ENCODE measurements around the gene CXCL12.
A peak's percentile ranks its signal among the peaks of the same experiment; 100 is the strongest.

CXCL12 gene

DNA sequence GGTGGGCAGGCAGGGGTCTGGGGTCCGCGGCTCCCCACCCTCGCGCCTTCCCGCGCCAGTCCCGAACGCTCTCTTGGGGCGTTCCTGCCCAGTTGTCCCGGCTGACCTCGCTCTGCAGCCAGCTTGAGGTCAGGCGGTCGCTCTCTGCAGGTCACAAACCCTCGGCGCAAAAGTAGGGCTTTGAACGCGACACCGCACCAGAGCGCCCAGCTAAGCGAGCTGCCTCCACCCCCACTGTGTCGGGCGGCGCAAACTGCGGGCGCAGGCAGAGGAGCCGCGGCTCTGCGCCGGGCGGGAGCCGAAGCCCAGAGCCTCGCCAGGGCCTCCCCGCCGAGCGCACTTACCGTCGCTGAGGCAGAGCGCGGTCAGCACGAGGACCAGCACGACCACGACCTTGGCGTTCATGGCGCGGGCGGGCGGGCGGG is 284 bp downstream of the CXCL12 start:
- H3K36me3 ChIP-seq (ENCODE audit: control insufficient read depth in 1 of 2, insufficient read depth in 2 of 2, low read depth in 1 of 2, low read length in 2 of 2), result peaks cover 0 to 14% of the 10 kb centered on the region in 2 experiments
- peak overlapping the region; percentile 19 for H4K8ac ChIP-seq (ENCODE audit: low read length)
- peak overlapping the region in 1 of 2 experiments; percentile 78 for H3K14ac ChIP-seq (ENCODE audit: low read length in 2 of 2)
- no peak overlapping the region for H2AK5ac ChIP-seq (ENCODE audit: low read length, severe bottlenecking)
- peak overlapping the region; percentile 84 for H4K91ac ChIP-seq (ENCODE audit: low read length)
- peak overlapping the region; percentile 42 for H2BK120ac ChIP-seq (ENCODE audit: low read depth, low read length)
- peaks cover 36% of the 10 kb centered on the region for H3K4me1 ChIP-seq (ENCODE audit: control insufficient read depth, insufficient read depth, low read depth, low read length)
- peak overlapping the region; percentile 30 to 79 for H3K18ac ChIP-seq (ENCODE audit: low read depth in 1 of 2, low read length in 2 of 2)
- peak overlapping the region in 1 of 2 experiments; percentile 41 for H3K4ac ChIP-seq (ENCODE audit: low read depth in 1 of 2, low read length in 2 of 2)
- H3K79me1 ChIP-seq (replicated peaks; ENCODE audit: low read length, poor library complexity, severe bottlenecking), result peaks cover 10% of the 10 kb centered on the region
- peak overlapping the region in 1 of 2 experiments; percentile 25 for H2BK12ac ChIP-seq (ENCODE audit: low read length in 2 of 2)
- peak overlapping the region in 1 of 2 experiments; percentile 57 for H3K23ac ChIP-seq (ENCODE audit: low read length in 2 of 2)
- H3K27me3 ChIP-seq (ENCODE audit: control insufficient read depth in 1 of 2, insufficient read depth in 1 of 2, low read length in 2 of 2), result peaks cover 3 to 11% of the 10 kb centered on the region in 2 experiments
- no peak overlapping the region for H2AFZ ChIP-seq (ENCODE audit: low read depth, low read length)
- no peaks in the 10 kb centered on the region for H3K9me3 ChIP-seq (ENCODE audit: control insufficient read depth, low read length)
- H3K9ac ChIP-seq (ENCODE audit: low read length), result peak overlapping the region; percentile 91
- no peak overlapping the region for H2BK15ac ChIP-seq (ENCODE audit: low read depth, poor library complexity, severe bottlenecking)
- H3K4me3 ChIP-seq (ENCODE audit: insufficient read depth in 1 of 2, low read depth in 1 of 2, low read length in 2 of 2), result peak overlapping the region; percentile 74 to 89
- peak; percentile 42 for DNase-seq
- H3K4me2 ChIP-seq (ENCODE audit: low read length, poor library complexity, severe bottlenecking), result peak overlapping the region; percentile 93
- H2BK5ac ChIP-seq (ENCODE audit: low read depth, low read length, poor library complexity, severe bottlenecking), result no peak overlapping the region
- under 1% methylated on average over 43 of the region's 48 CpGs for WGBS
- H3K27ac ChIP-seq (ENCODE audit: low read length, poor library complexity, severe bottlenecking), result no peak overlapping the region

DNA sequence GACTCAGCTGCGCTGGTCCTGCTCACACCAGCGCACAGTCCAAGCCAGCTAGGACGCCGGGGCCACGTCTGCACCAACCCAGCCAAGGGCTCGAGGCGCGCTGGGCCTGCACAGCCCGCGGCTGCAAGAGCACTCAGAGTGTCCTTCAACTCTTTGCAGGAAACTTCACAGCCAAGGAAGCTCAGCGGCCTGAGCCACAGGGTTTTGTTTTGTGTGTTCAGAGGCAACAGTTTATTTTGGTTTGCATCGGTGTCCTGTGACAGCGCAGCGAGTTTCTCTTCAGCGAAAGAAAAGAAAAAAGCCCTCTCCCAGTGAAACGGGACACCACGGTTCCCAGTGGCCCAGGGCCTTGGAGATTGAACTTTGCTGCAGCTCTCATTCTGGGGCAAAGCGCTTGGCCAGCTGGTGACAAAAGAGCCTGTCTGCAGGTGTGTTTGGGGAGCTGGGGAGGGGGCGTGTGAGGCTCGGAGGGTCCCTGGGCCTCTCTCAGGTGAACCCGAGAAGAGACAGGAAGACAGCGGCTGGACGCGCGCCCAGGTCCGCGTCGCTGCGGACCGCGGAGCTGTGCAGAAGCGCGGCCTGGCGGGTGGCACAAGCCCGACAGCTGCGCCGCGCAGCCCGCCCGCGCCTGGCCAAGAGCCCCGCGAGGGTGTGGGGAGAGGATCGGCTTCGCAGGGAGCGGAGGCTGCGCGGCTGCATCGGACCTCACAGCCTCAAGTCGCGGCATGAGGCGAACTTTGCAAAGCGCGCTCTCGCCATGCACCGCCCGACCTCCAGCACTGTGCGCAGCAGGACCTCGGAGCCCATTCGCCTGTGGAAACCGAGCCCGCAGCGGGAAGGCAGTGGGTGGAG is 922 bp downstream of the CXCL12 start:
- Histone ChIP-seq H2AFZ (ENCODE audit: low read depth, low read length) (no peak overlapping the region), H3K4ac (ENCODE audit: low read depth in 1 of 2, low read length in 2 of 2) (peak overlapping the region; percentile 47 to 78), H3K4me3 (ENCODE audit: insufficient read depth in 1 of 2, low read depth in 1 of 2, low read length in 2 of 2) (peak overlapping the region; percentile 74 to 89), H3K9ac (ENCODE audit: low read length) (peak overlapping the region; percentile 91), H2BK12ac (ENCODE audit: low read length in 2 of 2) (peak overlapping the region in 1 of 2 experiments; percentile 25), H3K18ac (ENCODE audit: low read depth in 1 of 2, low read length in 2 of 2) (peak overlapping the region; percentile 52 to 79), H3K9me3 (ENCODE audit: control insufficient read depth, low read length) (no peaks in the 10 kb centered on the region), H3K23ac (ENCODE audit: low read length in 2 of 2) (peak overlapping the region in 1 of 2 experiments; percentile 57), H4K8ac (ENCODE audit: low read length) (peak overlapping the region; percentile 53), H3K4me1 (ENCODE audit: control insufficient read depth, insufficient read depth, low read depth, low read length) (peaks cover 36% of the 10 kb centered on the region), H3K14ac (ENCODE audit: low read length in 2 of 2) (peak overlapping the region in 1 of 2 experiments; percentile 78), H3K27me3 (ENCODE audit: control insufficient read depth in 1 of 2, insufficient read depth in 1 of 2, low read length in 2 of 2) (peaks cover 3 to 11% of the 10 kb centered on the region in 2 experiments), H2BK15ac (ENCODE audit: low read depth, poor library complexity, severe bottlenecking) (no peak overlapping the region), H2BK120ac (ENCODE audit: low read depth, low read length) (peak overlapping the region; percentile 42), H3K79me1 (replicated peaks; ENCODE audit: low read length, poor library complexity, severe bottlenecking) (peaks cover 11% of the 10 kb centered on the region), H3K27ac (ENCODE audit: low read length, poor library complexity, severe bottlenecking) (no peak overlapping the region), H2BK5ac (ENCODE audit: low read depth, low read length, poor library complexity, severe bottlenecking) (no peak overlapping the region), H3K4me2 (ENCODE audit: low read length, poor library complexity, severe bottlenecking) (peak overlapping the region; percentile 93), H3K36me3 (ENCODE audit: control insufficient read depth in 1 of 2, insufficient read depth in 2 of 2, low read depth in 1 of 2, low read length in 2 of 2) (peaks cover 3 to 20% of the 10 kb centered on the region in 2 experiments), H2AK5ac (ENCODE audit: low read length, severe bottlenecking) (no peak overlapping the region), H4K91ac (ENCODE audit: low read length) (peak overlapping the region; percentile 84)
- peak; percentile 50 for DNase-seq
- WGBS, result under 1% methylated on average over 46 of the region's 63 CpGs

DNA sequence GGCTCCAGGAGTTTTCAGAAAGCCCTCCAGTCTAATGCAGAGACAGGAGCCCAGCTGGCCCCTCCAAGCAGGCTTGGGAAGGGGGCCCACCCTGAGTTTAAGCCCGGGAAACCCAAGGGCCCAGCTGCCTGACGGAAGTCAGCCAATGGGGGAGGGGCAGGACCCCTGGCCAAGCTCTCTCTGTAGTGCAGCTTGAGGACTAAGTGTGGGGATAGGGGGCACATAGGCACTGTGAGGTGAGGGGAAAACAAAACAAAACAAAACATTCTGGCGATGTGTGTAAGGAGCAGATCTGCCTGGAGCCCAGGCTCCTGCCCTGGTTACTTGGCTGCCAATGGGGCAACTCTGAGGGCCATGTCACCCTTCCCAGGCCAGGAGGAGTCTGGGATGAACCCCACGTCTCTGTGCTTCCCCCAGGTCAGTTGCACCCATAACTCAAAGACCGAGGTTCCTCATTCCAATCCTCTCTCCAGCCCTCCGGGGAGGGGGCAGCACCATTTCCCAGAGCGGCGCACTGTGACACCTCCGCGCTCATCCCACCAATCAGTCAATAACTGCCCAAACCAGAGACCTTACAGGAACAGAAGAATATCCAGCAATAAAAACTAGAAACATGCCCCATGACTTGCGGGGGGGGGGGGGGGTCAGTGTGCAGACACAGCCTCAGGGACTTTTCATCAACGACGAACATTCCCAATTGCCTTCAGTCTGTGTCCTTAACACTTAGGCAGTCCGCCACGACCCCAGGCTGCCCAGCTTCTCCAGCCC is 1.7 kb downstream of the CXCL12 start:
- no peaks in the 10 kb centered on the region for H3K9me3 ChIP-seq (ENCODE audit: control insufficient read depth, low read length)
- H3K79me1 ChIP-seq (replicated peaks; ENCODE audit: low read length, poor library complexity, severe bottlenecking), result peaks cover 15% of the 10 kb centered on the region
- peaks cover 11 to 28% of the 10 kb centered on the region in 2 experiments for H3K36me3 ChIP-seq (ENCODE audit: control insufficient read depth in 1 of 2, insufficient read depth in 2 of 2, low read depth in 1 of 2, low read length in 2 of 2)
- H3K23ac ChIP-seq (ENCODE audit: low read length in 2 of 2), result no peak overlapping the region
- peaks cover 36% of the 10 kb centered on the region for H3K4me1 ChIP-seq (ENCODE audit: control insufficient read depth, insufficient read depth, low read depth, low read length)
- H4K91ac ChIP-seq (ENCODE audit: low read length), result peak overlapping the region; percentile 41
- H3K4ac ChIP-seq (ENCODE audit: low read depth in 1 of 2, low read length in 2 of 2), result peak overlapping the region; percentile 19 to 78
- no peak overlapping the region for H3K14ac ChIP-seq (ENCODE audit: low read length in 2 of 2)
- H3K4me2 ChIP-seq (ENCODE audit: low read length, poor library complexity, severe bottlenecking), result peak overlapping the region; percentile 93
- H2BK12ac ChIP-seq (ENCODE audit: low read length in 2 of 2), result peak overlapping the region in 1 of 2 experiments; percentile 17
- no peak overlapping the region for H2BK15ac ChIP-seq (ENCODE audit: low read depth, poor library complexity, severe bottlenecking)
- no peak overlapping the region for H2AFZ ChIP-seq (ENCODE audit: low read depth, low read length)
- DNase-seq, result no peak
- H3K9ac ChIP-seq (ENCODE audit: low read length), result peak overlapping the region; percentile 91
- no peak overlapping the region for H4K8ac ChIP-seq (ENCODE audit: low read length)
- H3K18ac ChIP-seq (ENCODE audit: low read depth in 1 of 2, low read length in 2 of 2), result peak overlapping the region; percentile 52 to 79
- H3K4me3 ChIP-seq (ENCODE audit: insufficient read depth in 1 of 2, low read depth in 1 of 2, low read length in 2 of 2), result peak overlapping the region; percentile 74 to 89
- no peak overlapping the region for H2BK5ac ChIP-seq (ENCODE audit: low read depth, low read length, poor library complexity, severe bottlenecking)
- peaks cover 3 to 11% of the 10 kb centered on the region in 2 experiments for H3K27me3 ChIP-seq (ENCODE audit: control insufficient read depth in 1 of 2, insufficient read depth in 1 of 2, low read length in 2 of 2)
- WGBS, result 20% methylated on average over 8 of the region's 15 CpGs
- H2BK120ac ChIP-seq (ENCODE audit: low read depth, low read length), result no peak overlapping the region
- no peak overlapping the region for H3K27ac ChIP-seq (ENCODE audit: low read length, poor library complexity, severe bottlenecking)
- H2AK5ac ChIP-seq (ENCODE audit: low read length, severe bottlenecking), result no peak overlapping the region

Measured in mesenchymal stem cell (in vitro differentiated cells and primary cell).